ENCODE measurements around the gene SFT2D1.

SFT2D1 gene

GRCh38 chr6:166314454-166314853 lies 27.9 kb downstream of the SFT2D1 start:
- DNase-seq: no peak
- H3K4me3 Mint-ChIP-seq: no peak overlapping the region
- H3K4me1 Mint-ChIP-seq: peaks cover 0 to 4% of the 10 kb centered on the region in 2 donors
- H3K9me3 Mint-ChIP-seq: no peaks in the 10 kb centered on the region
- peaks cover 7 to 20% of the 10 kb centered on the region in 2 donors for H3K36me3 Mint-ChIP-seq
- ATAC-seq (replicated peaks): no peak
- H3K27ac Mint-ChIP-seq: no peak overlapping the region
- H3K27me3 Mint-ChIP-seq: peaks cover 6 to 10% of the 10 kb centered on the region in 2 donors

GRCh38 chr6:166313255-166314070 lies 28.9 kb downstream of the SFT2D1 start:
- H3K4me3 Mint-ChIP-seq: no peak overlapping the region
- ATAC-seq (replicated peaks) (peak; percentile 70 to 88), DNase-seq (no peak)
- H3K27me3 Mint-ChIP-seq: peaks cover 12 to 15% of the 10 kb centered on the region in 2 donors
- no peaks in the 10 kb centered on the region for H3K9me3 Mint-ChIP-seq
- H3K4me1 Mint-ChIP-seq: peaks cover 2 to 3% of the 10 kb centered on the region in 2 donors
- H3K36me3 Mint-ChIP-seq: peaks cover under 1 to 10% of the 10 kb centered on the region in 2 donors
- no peak overlapping the region for H3K27ac Mint-ChIP-seq

- no peak for DNase-seq
- H3K36me3 Mint-ChIP-seq: peaks cover 0 to 4% of the 10 kb centered on the region in 2 donors
- peaks cover 13 to 15% of the 10 kb centered on the region in 2 donors for H3K27me3 Mint-ChIP-seq
- no peaks in the 10 kb centered on the region for H3K9me3 Mint-ChIP-seq
- ATAC-seq (replicated peaks): no peak
- H3K4me1 Mint-ChIP-seq: peaks cover 2 to 6% of the 10 kb centered on the region in 2 donors
- H3K4me3 Mint-ChIP-seq: no peak overlapping the region
- H3K27ac Mint-ChIP-seq: no peak overlapping the region
Observed at GRCh38 chr6:166312832-166313231, 29.5 kb downstream of the SFT2D1 start.

- no peak overlapping the region for H3K27ac Mint-ChIP-seq
- H3K4me1 Mint-ChIP-seq: peaks cover 2 to 13% of the 10 kb centered on the region in 2 donors
- no peaks in the 10 kb centered on the region for H3K9me3 Mint-ChIP-seq
- ATAC-seq (replicated peaks) (no peak), DNase-seq (no peak)
- peaks cover 15 to 19% of the 10 kb centered on the region in 2 donors for H3K27me3 Mint-ChIP-seq
- no peaks in the 10 kb centered on the region for H3K36me3 Mint-ChIP-seq
- no peak overlapping the region for H3K4me3 Mint-ChIP-seq
Observed at GRCh38 chr6:166310634-166311033, 31.7 kb downstream of the SFT2D1 start.

- peaks cover 2 to 13% of the 10 kb centered on the region in 2 donors for H3K4me1 Mint-ChIP-seq
- ATAC-seq (replicated peaks) (no peak), DNase-seq (no peak)
- no peak overlapping the region for H3K4me3 Mint-ChIP-seq
- H3K36me3 Mint-ChIP-seq: no peaks in the 10 kb centered on the region
- H3K9me3 Mint-ChIP-seq: no peaks in the 10 kb centered on the region
- no peak overlapping the region for H3K27ac Mint-ChIP-seq
- H3K27me3 Mint-ChIP-seq: peaks cover 20 to 24% of the 10 kb centered on the region in 2 donors
Observed at GRCh38 chr6:166309977-166310376, 32.4 kb downstream of the SFT2D1 start.

- peaks cover 24 to 25% of the 10 kb centered on the region in 2 donors for H3K27me3 Mint-ChIP-seq
- ATAC-seq (replicated peaks) (no peak), DNase-seq (no peak)
- H3K4me3 Mint-ChIP-seq: peak overlapping the region; percentile 77 to 84
- peaks cover 2 to 13% of the 10 kb centered on the region in 2 donors for H3K4me1 Mint-ChIP-seq
- H3K36me3 Mint-ChIP-seq: no peaks in the 10 kb centered on the region
- no peaks in the 10 kb centered on the region for H3K9me3 Mint-ChIP-seq
- no peak overlapping the region for H3K27ac Mint-ChIP-seq
Observed at GRCh38 chr6:166308769-166309589, 33.4 kb downstream of the SFT2D1 start.

- peaks cover 24 to 27% of the 10 kb centered on the region in 2 donors for H3K27me3 Mint-ChIP-seq
Observed at GRCh38 chr6:166308033-166308768, 34.1 kb downstream of the SFT2D1 start, which contains the start of gene PRR18. PRR18 (minus strand) TSS chr6:166308392; CDS start chr6:166308142, 250 bp downstream.

GRCh38 chr6:166307082-166308032 lies 35.0 kb downstream of the SFT2D1 start:
- Mint-ChIP-seq H3K4me1 (peaks cover 2 to 13% of the 10 kb centered on the region in 2 donors), H3K27ac (no peak overlapping the region), H3K36me3 (no peaks in the 10 kb centered on the region), H3K4me3 (peak overlapping the region; percentile 74), H3K27me3 (peaks cover 27 to 33% of the 10 kb centered on the region in 2 donors), H3K9me3 (no peaks in the 10 kb centered on the region)
- ATAC-seq (replicated peaks): peak; percentile 28 to 48
- no peak for DNase-seq

More at GRCh38 chr6:166308033-166308768, 34.1 kb downstream of the SFT2D1 start, which contains the start of gene PRR18:
- H3K36me3 Mint-ChIP-seq: no peaks in the 10 kb centered on the region
- peak within 1 kb of the TSS; percentile 77 to 84 for H3K4me3 Mint-ChIP-seq
- H3K4me1 Mint-ChIP-seq: peaks cover 2 to 13% of the 10 kb centered on the region in 2 donors
- peak; percentile 27 for DNase-seq
- no peak within 1 kb of the TSS for H3K27ac Mint-ChIP-seq
- peak; percentile 66 to 77 for ATAC-seq (replicated peaks)
- no peaks in the 10 kb centered on the region for H3K9me3 Mint-ChIP-seq

- Mint-ChIP-seq H3K9me3 (no peaks in the 10 kb centered on the region), H3K4me3 (peak overlapping the region; percentile 61 to 74), H3K36me3 (no peaks in the 10 kb centered on the region), H3K4me1 (peaks cover 2 to 13% of the 10 kb centered on the region in 2 donors), H3K27me3 (peaks cover 30 to 37% of the 10 kb centered on the region in 2 donors), H3K27ac (no peak overlapping the region)
- ATAC-seq (replicated peaks) (no peak), DNase-seq (no peak)
Observed at GRCh38 chr6:166306378-166307081, 35.8 kb downstream of the SFT2D1 start.

GRCh38 chr6:166305562-166306117 lies 36.7 kb downstream of the SFT2D1 start:
- Mint-ChIP-seq H3K9me3 (no peaks in the 10 kb centered on the region), H3K27me3 (peaks cover 30 to 38% of the 10 kb centered on the region in 2 donors), H3K36me3 (no peaks in the 10 kb centered on the region), H3K27ac (no peak overlapping the region), H3K4me3 (no peak overlapping the region), H3K4me1 (peaks cover 2 to 13% of the 10 kb centered on the region in 2 donors)
- ATAC-seq (replicated peaks): no peak
- no peak for DNase-seq

- DNase-seq (no peak), ATAC-seq (replicated peaks) (no peak)
- H3K36me3 Mint-ChIP-seq: no peaks in the 10 kb centered on the region
- peaks cover 26 to 35% of the 10 kb centered on the region in 2 donors for H3K27me3 Mint-ChIP-seq
- no peak overlapping the region for H3K4me3 Mint-ChIP-seq
- peaks cover 2 to 13% of the 10 kb centered on the region in 2 donors for H3K4me1 Mint-ChIP-seq
- no peak overlapping the region for H3K27ac Mint-ChIP-seq
- no peaks in the 10 kb centered on the region for H3K9me3 Mint-ChIP-seq
Observed at GRCh38 chr6:166304106-166304505, 38.2 kb downstream of the SFT2D1 start.

All from stimulated activated naive B cell treated with anti-CD40 and anti-IgM and Interleukin-4, amounts not matched to agents 10 μg/mL and 1 μg/mL and 100 μg/mL, for 72 hours (primary cell).